Fibroblast of villous mesenchyme (primary cell): ENCODE results near the gene CFAP299. TPM values are rescaled to one million over a fixed set of nuclear protein-coding genes. Genes with fewer than 3 reads are reported as not detected.

Experiments
- DNase-seq: peaks from one replicate; pipeline ENCODE4 v3.0.0-alpha.2; 2010; ENCODE audit warnings: low read depth
- H3K4me3 ChIP-seq: 2 replicates; pipeline ENCODE4 v1.5.1; 2011; ENCODE audit warnings: low read depth, mild to moderate bottlenecking, low read length
- total RNA-seq: library from RNA; depleted of rRNA; stranded (reverse); fragments of >200 nt; gene quantifications from 2 replicates; pipeline ENCODE4 v1.2.3, GENCODE V29; 2012
- TF ChIP-seq, protein P1 (sequence below): IDR thresholded peaks from 2 replicates; pipeline ENCODE4 v1.5.1; 2012; ENCODE audit warnings: low read depth, mild to moderate bottlenecking, low read length; ENCODE audit not compliant: insufficient read depth

Gene CFAP299
- total RNA-seq, 1 donor: 2.6 TPM

- no peak for DNase-seq
- no peak overlapping the region for H3K4me3 ChIP-seq
- TF ChIP-seq, protein P1, sequence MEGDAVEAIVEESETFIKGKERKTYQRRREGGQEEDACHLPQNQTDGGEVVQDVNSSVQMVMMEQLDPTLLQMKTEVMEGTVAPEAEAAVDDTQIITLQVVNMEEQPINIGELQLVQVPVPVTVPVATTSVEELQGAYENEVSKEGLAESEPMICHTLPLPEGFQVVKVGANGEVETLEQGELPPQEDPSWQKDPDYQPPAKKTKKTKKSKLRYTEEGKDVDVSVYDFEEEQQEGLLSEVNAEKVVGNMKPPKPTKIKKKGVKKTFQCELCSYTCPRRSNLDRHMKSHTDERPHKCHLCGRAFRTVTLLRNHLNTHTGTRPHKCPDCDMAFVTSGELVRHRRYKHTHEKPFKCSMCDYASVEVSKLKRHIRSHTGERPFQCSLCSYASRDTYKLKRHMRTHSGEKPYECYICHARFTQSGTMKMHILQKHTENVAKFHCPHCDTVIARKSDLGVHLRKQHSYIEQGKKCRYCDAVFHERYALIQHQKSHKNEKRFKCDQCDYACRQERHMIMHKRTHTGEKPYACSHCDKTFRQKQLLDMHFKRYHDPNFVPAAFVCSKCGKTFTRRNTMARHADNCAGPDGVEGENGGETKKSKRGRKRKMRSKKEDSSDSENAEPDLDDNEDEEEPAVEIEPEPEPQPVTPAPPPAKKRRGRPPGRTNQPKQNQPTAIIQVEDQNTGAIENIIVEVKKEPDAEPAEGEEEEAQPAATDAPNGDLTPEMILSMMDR: no peak
Measured at GRCh38 chr4:80484712-80485111, 149.2 kb downstream of the CFAP299 start.

GRCh38 chr4:80486603-80487002 lies 151.1 kb downstream of the CFAP299 start:
- TF ChIP-seq, protein P1: no peak
- no peak overlapping the region for H3K4me3 ChIP-seq

DNA sequence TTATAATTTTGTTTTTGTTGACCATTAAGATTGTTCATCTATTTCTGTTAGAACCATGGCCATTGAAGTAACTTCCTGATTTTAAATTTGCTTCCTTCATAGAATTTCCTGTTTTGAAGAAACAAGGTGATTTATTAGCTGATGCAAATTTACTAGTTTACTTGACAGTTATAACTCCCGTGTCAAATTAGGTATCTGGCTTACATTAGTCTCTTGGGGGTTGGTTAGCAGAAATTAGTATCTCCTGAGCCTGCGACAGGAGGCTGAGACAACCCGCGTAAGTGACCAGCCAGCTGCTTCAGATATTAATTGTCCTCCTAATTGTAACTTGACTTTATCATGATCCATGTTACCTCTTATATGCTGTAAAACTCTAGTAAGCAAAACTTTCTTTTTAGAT lies 154.3 kb downstream of the CFAP299 start:
- TF ChIP-seq, protein P1: no peak
- no peak for DNase-seq
- H3K4me3 ChIP-seq: no peak overlapping the region

More at GRCh38 chr4:80486603-80487002, 151.1 kb downstream of the CFAP299 start:
- no peak for DNase-seq

- no peak overlapping the region for H3K4me3 ChIP-seq
- DNase-seq: no peak
- TF ChIP-seq, protein P1: no peak
Measured at GRCh38 chr4:80492761-80493160, 157.2 kb downstream of the CFAP299 start.

- H3K4me3 ChIP-seq: no peak overlapping the region
- no peak for DNase-seq
- TF ChIP-seq, protein P1: no peak
Measured at GRCh38 chr4:80495865-80496264, 160.3 kb downstream of the CFAP299 start.

GRCh38 chr4:80498725-80499124 lies 163.2 kb downstream of the CFAP299 start:
- DNase-seq: no peak
- H3K4me3 ChIP-seq: no peak overlapping the region
- TF ChIP-seq, protein P1: no peak

DNA sequence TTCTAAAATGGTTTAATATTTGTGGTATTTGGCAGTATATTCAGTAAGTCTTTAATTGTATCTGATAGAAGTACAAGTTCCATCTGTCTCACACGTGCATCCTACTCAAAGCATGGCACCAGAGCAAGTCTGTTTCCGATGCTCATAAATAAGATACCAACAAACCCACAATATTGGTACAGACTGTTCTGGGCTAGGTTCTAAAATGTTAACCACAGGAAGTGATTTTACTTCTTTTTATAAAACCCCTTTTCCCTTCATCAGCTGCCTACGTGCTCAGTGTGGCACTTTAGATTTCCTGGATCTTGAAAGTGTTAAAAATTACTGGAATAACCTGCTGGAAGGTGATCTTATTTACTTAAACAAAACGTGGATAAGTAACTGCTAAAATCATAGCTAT lies 165.1 kb downstream of the CFAP299 start:
- TF ChIP-seq, protein P1: no peak
- no peak for DNase-seq
- H3K4me3 ChIP-seq: no peak overlapping the region
